Sigmoid colon (tissue), 7 donors: Measurements from ENCODE around the gene ATG3. TPM values are rescaled to one million over a fixed set of nuclear protein-coding genes. Genes with fewer than 3 reads are reported as not detected.

Experiments
- DNase-seq: peaks from one replicate; pipeline ENCODE4 v3.0.0-alpha.2; 2019
- H3K27ac ChIP-seq, 4 donors: fragments of 200-600 bp; sonication (generic); one replicate each; pipeline ENCODE4 v1.5.1; 2016 to 2019; ENCODE audit warnings: mild to moderate bottlenecking in 1 of 4
- H3K27me3 ChIP-seq, 3 donors: fragments of 200-600 bp; sonication (generic); one replicate each; pipeline ENCODE4 v1.5.1; 2019; ENCODE audit warnings: mild to moderate bottlenecking in 1 of 3
- H3K36me3 ChIP-seq, 4 donors: fragments of 200-600 bp; sonication (generic); one replicate each; pipeline ENCODE4 v1.5.1; 2016 to 2019
- H3K4me1 ChIP-seq, 4 donors: fragments of 200-600 bp; sonication (generic); one replicate each; pipeline ENCODE4 v1.5.1; 2017 to 2019
- H3K4me3 ChIP-seq, 4 donors: fragments of 200-600 bp; sonication (generic); one replicate each; pipeline ENCODE4 v1.5.1; 2017 to 2019; ENCODE audit warnings: mild to moderate bottlenecking in 2 of 4, moderate library complexity in 1 of 4
- H3K9me3 ChIP-seq, 4 donors: fragments of 200-600 bp in 3 of 4; sonication (generic) in 3 of 4; one replicate each; pipeline versions ENCODE4 v1.5.1 to v1.6.1; 2013 to 2019
- CTCF ChIP-seq, 4 experiments: fragments of 450-650 bp in 3 of 4; fragments of 200-600 bp in 1 of 4; IDR thresholded peaks; one replicate each; pipeline ENCODE4 v1.5.1; 2016 to 2019; ENCODE audit warnings: antibody characterized with exemption in 4 of 4, mild to moderate bottlenecking in 3 of 4, moderate library complexity in 2 of 4
- EP300 ChIP-seq, 4 donors: sonication (generic); formaldehyde crosslinking; IDR thresholded peaks; one replicate each; pipeline ENCODE4 v1.6.1; 2017; ENCODE audit warnings: antibody characterized with exemption in 4 of 4
- POLR2A ChIP-seq, 2 donors: fragments of 450-650 bp; IDR thresholded peaks; one replicate each; pipeline ENCODE4 v1.6.1; 2016; ENCODE audit warnings: antibody characterized with exemption in 2 of 2, mild to moderate bottlenecking in 2 of 2, moderate library complexity in 2 of 2
- POLR2AphosphoS5 ChIP-seq, 4 donors: sonication (generic); formaldehyde crosslinking; IDR thresholded peaks; one replicate each; pipeline ENCODE4 v1.6.1; 2017; ENCODE audit warnings: antibody characterized with exemption in 4 of 4
- WGBS, 2 donors: extraction: QIAGEN DNeasy Blood & Tissue Kit; methylation state at CpG; one replicate each; pipeline ENCODE4 v1.1.7; 2013; 5-methylcytosine and 5-hydroxymethylcytosine counted together
- intact Hi-C: fragments of 100-400 bp; cut with DNase I; formaldehyde crosslinking; loops from one replicate; pipeline ENCODE4 v1.15.1; 2023
- polyA plus RNA-seq, 3 donors: library from polyadenylated mRNA; stranded (reverse); fragments of 200-250 nt; gene quantifications; one replicate each; pipeline ENCODE4 v1.2.3, GENCODE V29; 2013
- total RNA-seq, 4 donors: library from RNA; depleted of rRNA; stranded (reverse); fragments of >200 nt; gene quantifications; one replicate each; pipeline ENCODE4 v1.1.0, GENCODE V29; 2016
- donor health status: healthy with polysubstance abuse.
- donor health status: Bipolar disorder and iron deficiency.
- donor health status: healthy.

ATG3 gene
- total and polyA plus RNA-seq, 7 donors, result 28.0 to 75.1 (median 49.5) TPM

DNA sequence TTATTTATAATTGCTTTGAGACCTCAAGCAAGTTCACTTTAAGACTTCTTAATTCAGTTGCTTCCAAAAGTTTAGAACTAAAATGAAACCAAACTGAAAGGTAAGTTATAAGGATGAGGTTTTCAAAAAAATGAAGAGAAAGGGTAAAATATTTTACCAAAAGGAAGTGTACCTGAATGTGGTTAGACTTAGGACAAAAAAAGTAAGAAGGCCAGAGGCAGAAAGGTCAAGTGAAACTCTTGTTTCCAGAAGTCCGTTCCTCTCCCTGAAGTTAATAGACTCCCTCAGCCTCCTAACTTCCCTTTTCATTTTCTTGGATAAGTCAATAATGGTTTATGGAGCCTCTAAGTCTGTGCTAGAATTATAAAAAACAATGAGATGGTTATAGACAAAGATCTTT is 79.1 kb downstream of the ATG3 start:
- Histone ChIP-seq H3K9me3 (no peaks in the 10 kb centered on the region), H3K4me1 (no peaks in the 10 kb centered on the region), H3K27ac (no peak overlapping the region), H3K4me3 (no peak overlapping the region), H3K36me3 (no peaks in the 10 kb centered on the region), H3K27me3 (no peaks in the 10 kb centered on the region)
- intact Hi-C loops, result no loop called here
- no peak for DNase-seq
- no peak for TF ChIP-seq EP300 (IDR thresholded peaks at IDR 0.05)
- no peak for TF ChIP-seq POLR2A (IDR thresholded peaks at IDR 0.05)
- TF ChIP-seq CTCF (IDR thresholded peaks at IDR 0.05), result no peak
- TF ChIP-seq POLR2AphosphoS5 (IDR thresholded peaks at IDR 0.05), result no peak
- WGBS, 2 donors, result 46 to 73% methylated on average over 1 of the region's 1 CpG

Other genes with a start within 250 kb of the ATG3 start
- 10 to 100 TPM in 1 of 4 donors, 1 to 10 TPM in 3; 4.4 to 13.0 (median 4.8) TPM for gene CD200, start 228.8 kb downstream of the ATG3 start, total RNA-seq
- 1 to 10 TPM; 1.2 to 9.6 (median 2.4) TPM for gene CD200, start 228.8 kb downstream of the ATG3 start, polyA plus RNA-seq
- not detected for gene BTLA, start 62.5 kb downstream of the ATG3 start, total RNA-seq
- gene BTLA, start 62.5 kb downstream of the ATG3 start, polyA plus RNA-seq, result 10 to 100 TPM in 1 of 3 donors, not detected in 2; 11.0 TPM
- gene SLC35A5, start 83 bp upstream of the ATG3 start, total RNA-seq, result 10 to 100 TPM; 16.1 to 32.1 (median 17.5) TPM
- 10 to 100 TPM in 1 of 3 donors, 1 to 10 TPM in 2; 7.2 to 14.5 (median 8.3) TPM for gene SLC35A5, start 83 bp upstream of the ATG3 start, polyA plus RNA-seq
- gene CCDC80, start 79.2 kb upstream of the ATG3 start, total RNA-seq, result 100 to 1,000 TPM in 1 of 4 donors, 10 to 100 TPM in 3; 18.8 to 201 (median 43.8) TPM
- gene CCDC80, start 79.2 kb upstream of the ATG3 start, polyA plus RNA-seq, result 10 to 100 TPM in 2 of 3 donors, 1 to 10 TPM in 1; 1.8 to 30.0 (median 12.1) TPM